GM19025 (cell line): ENCODE data around the gene EFL1.
"Not testable (repeated sequence)": the region's sequence is repeated elsewhere in the genome, so short reads cannot be mapped to it uniquely, and the experiment has no call there.

Experiments used
- ATAC-seq: cut with Tn5 transposase; IDR thresholded peaks from one replicate; pipeline ENCODE4 v1.9.1; 2021; ENCODE audit warnings: mild to moderate bottlenecking, low read depth, moderate library complexity; ENCODE audit not compliant: unreplicated experiment

The EFL1 gene

GRCh38 chr15:82282386-82282785, 19.9 kb upstream of the EFL1 start:
- ATAC-seq = not testable (repeated sequence)

DNA sequence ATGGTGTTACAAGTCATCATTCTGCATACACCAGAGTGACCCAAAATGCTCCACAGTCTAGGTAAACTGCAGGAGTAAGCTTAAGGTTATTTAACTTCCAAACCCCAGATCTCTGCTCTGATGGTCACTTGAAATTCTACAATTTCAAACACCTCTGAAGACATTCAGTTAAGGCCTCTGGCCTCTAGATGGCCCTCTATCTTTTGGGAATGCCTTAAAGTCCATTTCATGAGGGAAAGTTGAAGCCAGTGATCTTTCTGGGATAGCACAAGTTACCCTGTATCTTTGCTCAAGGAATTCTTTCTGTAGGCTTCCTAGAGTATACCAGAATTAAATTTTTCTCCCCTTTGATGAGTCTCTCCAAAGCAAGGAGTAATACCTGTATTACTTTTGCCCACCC, 18.7 kb upstream of the EFL1 start:
- ATAC-seq = not testable (repeated sequence)

DNA sequence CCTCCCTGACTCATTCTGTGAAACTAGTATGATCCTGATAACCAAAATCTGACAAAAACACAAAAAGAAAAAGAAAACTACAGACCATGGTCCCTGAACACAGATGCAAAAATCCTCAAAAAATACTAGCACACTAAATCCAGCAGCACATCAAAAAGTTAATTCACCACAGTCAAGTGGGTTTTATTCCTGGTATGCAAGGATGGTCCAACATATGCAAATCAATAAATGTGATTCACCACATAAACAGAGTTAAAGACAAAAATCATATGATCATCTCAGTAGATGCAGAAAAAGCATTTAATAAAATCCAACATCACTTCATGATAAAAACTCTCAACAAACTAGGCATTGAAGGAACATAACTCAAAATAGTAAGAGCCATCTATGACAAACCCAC, 12.9 kb upstream of the EFL1 start:
- no peak for ATAC-seq

- no peak for ATAC-seq
These were observed 9.6 kb upstream of the EFL1 start for GRCh38 chr15:82272154-82272553.

DNA sequence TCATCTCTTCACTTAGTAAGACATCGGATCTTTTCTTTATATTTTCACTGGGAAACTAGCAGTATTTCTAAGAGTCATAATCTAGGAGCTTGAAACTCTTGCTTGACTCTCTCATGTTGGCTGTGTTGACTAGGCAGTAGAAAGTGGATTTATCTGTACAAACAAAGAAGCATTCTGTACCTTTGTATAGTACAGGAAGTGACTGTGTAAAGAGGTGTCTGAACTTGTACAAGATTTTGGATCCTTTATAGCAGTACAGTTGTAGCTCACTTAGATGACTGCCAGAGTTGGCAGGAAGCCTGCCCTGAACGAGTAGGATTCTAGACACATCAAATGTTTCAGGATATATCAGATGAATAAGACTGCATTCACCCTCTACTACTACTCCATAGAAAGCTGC, 5.9 kb upstream of the EFL1 start:
- not testable (repeated sequence) for ATAC-seq

GRCh38 chr15:82267137-82267536, 4.6 kb upstream of the EFL1 start:
- not testable (repeated sequence) for ATAC-seq

DNA sequence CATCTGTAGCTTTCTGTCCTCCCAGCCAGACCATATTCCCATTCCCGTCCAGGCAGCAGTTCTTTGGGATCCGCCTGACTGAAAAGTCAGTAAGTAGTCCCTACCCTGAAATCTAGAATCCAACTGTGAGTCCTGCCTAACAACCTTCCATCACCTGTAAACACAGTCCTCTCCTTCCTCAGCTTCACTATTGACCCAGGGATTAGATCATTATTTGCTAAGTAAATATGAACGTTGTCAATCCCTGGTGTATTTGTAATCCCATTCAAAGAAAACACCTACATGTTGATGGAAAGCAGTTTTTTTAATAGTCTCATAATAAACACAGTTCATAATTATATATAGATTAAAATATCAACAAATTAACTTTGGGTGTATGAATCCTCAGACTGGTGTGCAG, 816 bp upstream of the EFL1 start:
- no peak for ATAC-seq

DNA sequence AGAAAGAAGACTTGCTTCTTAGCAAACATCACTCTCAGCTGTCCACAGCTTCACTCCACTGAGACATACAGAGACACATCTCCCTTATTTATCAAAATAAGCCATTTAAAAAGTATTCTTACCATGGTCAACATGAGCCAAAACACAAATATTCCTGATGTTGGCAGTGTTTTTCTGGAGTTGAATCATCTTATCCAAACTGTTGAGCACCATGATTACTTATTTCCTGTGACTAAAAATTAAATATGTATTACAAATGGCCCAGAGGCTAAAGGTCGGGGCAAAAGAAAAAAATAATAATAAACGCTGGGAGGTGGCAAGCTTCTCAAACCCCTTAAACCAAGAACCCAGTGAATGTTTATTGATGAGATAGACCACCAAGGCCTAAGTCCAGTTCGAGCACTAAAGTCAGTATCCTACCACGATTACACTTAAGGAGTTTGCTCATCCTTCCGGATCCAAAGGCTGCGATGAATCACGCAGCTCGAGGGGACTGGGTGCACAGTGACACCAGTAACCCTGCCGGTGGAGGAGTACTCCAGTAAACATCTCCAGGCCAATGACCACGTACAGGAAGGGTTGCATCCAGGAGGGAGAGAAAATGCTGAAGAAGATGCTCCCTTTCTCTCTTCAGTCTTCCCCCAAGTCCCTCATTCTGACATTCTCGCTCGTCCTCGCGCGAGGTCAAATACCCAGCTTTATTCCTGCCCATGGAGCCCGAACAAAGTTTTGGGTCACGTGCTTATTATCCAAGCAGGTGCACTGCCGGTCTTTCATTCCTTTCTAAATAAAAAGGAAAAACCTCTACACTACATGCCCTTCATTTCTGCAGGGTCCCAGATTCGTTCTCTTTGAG, 740 bp downstream of the EFL1 start:
- peak; percentile 4 for ATAC-seq

DNA sequence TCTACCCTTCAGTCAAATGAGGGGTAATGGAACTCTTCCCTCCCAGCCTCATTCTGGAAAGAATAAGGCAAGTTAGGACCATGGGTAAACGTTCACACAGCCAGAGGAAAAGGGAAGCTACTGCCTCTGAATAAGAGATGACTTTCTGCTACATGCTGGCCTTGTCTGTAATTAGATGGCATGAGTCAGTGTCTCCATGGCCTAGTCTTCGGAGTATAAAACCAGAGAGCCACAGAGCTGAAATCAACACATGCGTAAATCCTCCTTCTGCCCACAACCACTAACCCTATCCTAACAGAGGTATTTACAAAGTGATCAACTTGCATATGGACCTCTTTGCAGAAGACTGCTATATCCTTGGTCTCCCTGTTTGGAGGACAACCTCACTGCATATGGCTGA, 14.3 kb downstream of the EFL1 start:
- ATAC-seq = not testable (repeated sequence)

- not testable (repeated sequence) for ATAC-seq
These were observed 16.6 kb downstream of the EFL1 start for GRCh38 chr15:82245956-82246355.

DNA sequence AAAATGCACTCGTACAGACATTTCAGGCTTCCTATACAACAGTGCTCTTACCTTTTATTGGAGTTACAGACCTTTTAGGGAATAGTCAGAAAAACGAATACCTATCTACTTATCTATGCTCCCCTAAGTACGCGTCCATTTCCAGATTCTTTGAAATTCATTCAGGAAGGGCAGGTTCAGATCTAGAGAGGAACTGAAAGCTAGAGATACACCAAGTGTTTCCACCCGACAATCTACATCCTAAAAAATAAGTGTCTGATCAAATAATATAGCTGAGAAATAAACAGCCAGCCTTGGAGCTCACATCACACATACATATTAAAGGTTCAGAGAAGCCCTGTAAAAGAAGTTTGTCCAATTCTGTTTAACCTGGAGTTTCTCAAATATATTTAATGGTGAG, 18.9 kb downstream of the EFL1 start:
- ATAC-seq = not testable (repeated sequence)

- not testable (repeated sequence) for ATAC-seq
These were observed 20.6 kb downstream of the EFL1 start for GRCh38 chr15:82241836-82242499.

GRCh38 chr15:82239685-82240391, 22.7 kb downstream of the EFL1 start:
- no peak for ATAC-seq

DNA sequence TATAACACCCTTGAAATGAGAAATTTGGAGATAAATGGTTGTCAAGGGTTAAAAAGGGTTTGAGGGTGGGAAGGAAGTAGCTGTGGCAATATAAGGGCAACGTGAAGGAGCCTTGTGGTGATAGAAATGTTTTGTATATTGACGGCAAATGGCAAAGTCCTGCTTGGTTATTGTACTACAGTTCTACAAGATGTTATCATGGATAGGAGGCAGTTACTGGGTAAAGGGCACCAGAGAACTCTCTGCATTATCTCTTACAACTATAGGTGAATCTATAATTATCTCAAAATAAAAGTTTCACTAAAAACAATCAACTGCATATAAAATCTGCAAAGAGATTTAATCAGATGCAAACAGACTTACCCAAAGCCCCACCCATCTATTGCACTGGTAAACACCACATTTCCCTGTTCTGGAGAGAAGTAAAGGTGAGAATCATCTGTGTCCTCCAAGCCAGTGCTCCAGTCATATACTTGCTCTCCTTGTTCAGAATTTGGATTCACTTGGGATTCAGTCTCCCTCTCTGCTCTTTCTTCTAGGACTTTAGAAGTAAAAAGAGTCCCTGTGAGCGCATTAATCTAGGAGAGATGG, 24.5 kb downstream of the EFL1 start:
- not testable (repeated sequence) for ATAC-seq

DNA sequence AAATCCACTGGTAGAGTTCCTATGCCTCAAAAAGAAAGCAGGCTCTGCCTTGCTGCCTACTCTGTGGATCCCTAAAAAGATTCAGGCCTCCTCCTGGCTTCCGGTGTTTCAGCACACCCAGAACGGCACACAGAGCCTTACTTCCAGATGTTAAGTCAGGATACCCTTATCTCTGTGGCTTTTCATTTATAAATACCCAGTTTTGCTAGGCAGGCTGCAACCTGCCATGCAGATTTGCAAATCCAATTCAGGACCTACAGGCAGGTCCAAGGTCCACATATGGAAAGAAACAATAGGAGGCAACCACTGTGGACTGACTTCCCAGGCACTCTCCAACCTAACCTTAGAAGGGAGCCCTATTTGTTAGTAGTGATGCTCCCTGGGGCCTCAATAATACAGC, 30.7 kb downstream of the EFL1 start:
- no peak for ATAC-seq

GRCh38 chr15:82231233-82231632, 31.3 kb downstream of the EFL1 start:
- ATAC-seq = no peak

- no peak for ATAC-seq
These were observed 33.8 kb downstream of the EFL1 start for GRCh38 chr15:82228750-82229149.

DNA sequence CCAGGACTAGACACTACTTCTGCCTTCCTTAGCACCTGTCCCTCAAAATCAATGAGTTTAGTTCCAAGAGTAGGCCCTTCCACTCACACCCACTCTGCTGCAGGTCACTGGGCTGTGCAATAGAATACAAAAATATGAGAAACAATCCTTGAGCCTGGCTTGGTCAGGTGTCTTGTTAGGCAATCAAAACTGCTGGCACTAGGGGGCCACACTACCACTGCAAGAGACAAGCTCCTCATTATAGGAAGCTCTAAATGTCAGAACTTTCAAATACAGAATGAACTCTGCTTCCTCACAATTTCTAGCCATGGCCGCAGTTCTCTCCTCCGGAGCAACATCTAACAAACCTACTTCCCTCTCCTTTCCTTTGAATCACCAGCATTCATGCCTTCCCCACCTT, 41.0 kb downstream of the EFL1 start:
- ATAC-seq = not testable (repeated sequence)

- not testable (repeated sequence) for ATAC-seq
These were observed 46.4 kb downstream of the EFL1 start for GRCh38 chr15:82216092-82216491.

- not testable (repeated sequence) for ATAC-seq
These were observed 50.3 kb downstream of the EFL1 start for GRCh38 chr15:82212201-82212600.

- not testable (repeated sequence) for ATAC-seq
These were observed 52.4 kb downstream of the EFL1 start for GRCh38 chr15:82210066-82210597.
